Measurements from ENCODE around the gene GJA3. TPM values are rescaled to one million over a fixed set of nuclear protein-coding genes. Genes with fewer than 3 reads are reported as not detected.

The GJA3 gene
- total and polyA plus RNA-seq, 9 of the 15 experiments (the other 6 are each of a cell fraction or from before 2014, with no cell fraction given): 0.03 to 0.13 (median 0.04) TPM; not detected in 4

GRCh38 chr13:20090349-20090748 is 70.5 kb downstream of the GJA3 start:
- Histone ChIP-seq H3K79me2 (ENCODE audit: control insufficient read depth, insufficient read depth, low read length) (no peaks in the 10 kb centered on the region), H3K4me3 (no peak overlapping the region), H2AFZ (ENCODE audit: low read depth, low read length) (no peak overlapping the region), H3K27ac (ENCODE audit: extremely low read depth, low read depth, low read length) (no peak overlapping the region), H3K9me3 (replicated peaks; ENCODE audit: control insufficient read depth, insufficient read depth, low read depth, low read length) (no peaks in the 10 kb centered on the region), H3K4me1 (replicated peaks in 1 of 2; ENCODE audit: control insufficient read depth in 2 of 2, insufficient read depth in 2 of 2, low read length in 2 of 2) (no peaks in the 10 kb centered on the region), H3K27me3 (ENCODE audit: control insufficient read depth in 2 of 2, insufficient read depth in 2 of 2, low read length in 2 of 2) (peaks cover 0 to 7% of the 10 kb centered on the region in 2 experiments), H3K9me1 (ENCODE audit: control insufficient read depth, insufficient read depth, low read length) (no peaks in the 10 kb centered on the region), H3K36me3 (ENCODE audit: control insufficient read depth, insufficient read depth, low read length) (peaks cover 6% of the 10 kb centered on the region; the same call in 2 of the 3 replicates), H4K20me1 (replicated peaks; ENCODE audit: control insufficient read depth, insufficient read depth, low read length) (no peaks in the 10 kb centered on the region), H3K9ac (ENCODE audit: insufficient read depth in 1 of 2, low read depth in 2 of 2, low read length in 2 of 2) (no peak overlapping the region), H3K4me2 (ENCODE audit: insufficient read depth, low read length) (no peak overlapping the region)
- intact Hi-C loops (cut with micrococcal nuclease) (loop anchor here (2.0 kb wide), 1 partner anchor 72 kb away; no protein-coding TSS in a partner anchor), in situ Hi-C loops (cut with MboI) (no loop called here)
- FAIRE-seq: no peak
- CTCF ChIA-PET (ENCODE audit: low intra/inter-chr PET ratio): interaction anchor here (0.6 to 2.4 kb wide), 3 partner anchors 44 to 91 kb away, joined by 3 to 23 read pairs (median 7); no protein-coding TSS in a partner anchor
- no TSS peak for BruUV-seq (replicated peaks)
- POLR2A ChIA-PET: no interaction called here
- DNase-seq (ENCODE audit: extremely low read depth in 1 of 4, low spot score in 3 of 4): no peak
- TF ChIP-seq RAD21 (CRISPR knock-in tag; conservative IDR thresholded peaks at IDR 0.05 in 1 of 2, IDR thresholded peaks at IDR 0.05 in 1 of 2) (peak; percentile 43 to 44; a peak in 3 of 4 replicates), PHB2 (IDR thresholded peaks at IDR 0.05; ENCODE audit: low read depth) (no peak)
- TF ChIP-seq, protein P1, sequence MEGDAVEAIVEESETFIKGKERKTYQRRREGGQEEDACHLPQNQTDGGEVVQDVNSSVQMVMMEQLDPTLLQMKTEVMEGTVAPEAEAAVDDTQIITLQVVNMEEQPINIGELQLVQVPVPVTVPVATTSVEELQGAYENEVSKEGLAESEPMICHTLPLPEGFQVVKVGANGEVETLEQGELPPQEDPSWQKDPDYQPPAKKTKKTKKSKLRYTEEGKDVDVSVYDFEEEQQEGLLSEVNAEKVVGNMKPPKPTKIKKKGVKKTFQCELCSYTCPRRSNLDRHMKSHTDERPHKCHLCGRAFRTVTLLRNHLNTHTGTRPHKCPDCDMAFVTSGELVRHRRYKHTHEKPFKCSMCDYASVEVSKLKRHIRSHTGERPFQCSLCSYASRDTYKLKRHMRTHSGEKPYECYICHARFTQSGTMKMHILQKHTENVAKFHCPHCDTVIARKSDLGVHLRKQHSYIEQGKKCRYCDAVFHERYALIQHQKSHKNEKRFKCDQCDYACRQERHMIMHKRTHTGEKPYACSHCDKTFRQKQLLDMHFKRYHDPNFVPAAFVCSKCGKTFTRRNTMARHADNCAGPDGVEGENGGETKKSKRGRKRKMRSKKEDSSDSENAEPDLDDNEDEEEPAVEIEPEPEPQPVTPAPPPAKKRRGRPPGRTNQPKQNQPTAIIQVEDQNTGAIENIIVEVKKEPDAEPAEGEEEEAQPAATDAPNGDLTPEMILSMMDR (IDR thresholded peaks at IDR 0.05 in 2 of 3, conservative IDR thresholded peaks at IDR 0.05 in 1 of 3; ENCODE audit: insufficient read depth in 2 of 3, low read depth in 1 of 3, low read length in 3 of 3): peak in 1 of 3 experiments; percentile 25; a peak in 2 of 6 replicates
- peak; percentile 68; the same call in 2 of the 3 replicates for ATAC-seq
- 9% methylated on average over 1 of the region's 1 CpG for WGBS (ENCODE audit: insufficient coverage, low coverage, missing lambda C conversion rate)

Other genes starting within 250 kb of the GJA3 start
- gene ZMYM2, start 202.3 kb downstream of the GJA3 start, total RNA-seq (2014; rRNA removed): 15.3 and 16.8 TPM in 2 replicates
- gene ZMYM2, start 202.3 kb downstream of the GJA3 start, total RNA-seq (2014; rRNA removed; fragmentation: Illumina TruSeq; extraction: Trizol): 41.2 and 41.8 TPM in 2 replicates
- 34.2 and 38.2 TPM in 2 replicates for gene ZMYM2, start 202.3 kb downstream of the GJA3 start, total RNA-seq (2015; rRNA removed; fragmentation: Illumina TruSeq; extraction: Trizol)
- 26.0 and 26.8 TPM in 2 replicates for gene ZMYM2, start 202.3 kb downstream of the GJA3 start, total RNA-seq (2021)
- 34.0 and 48.8 TPM in 2 replicates for gene ZMYM2, start 202.3 kb downstream of the GJA3 start, polyA plus RNA-seq (2011; rRNA removed)
- gene ZMYM2, start 202.3 kb downstream of the GJA3 start, polyA plus RNA-seq (2014; fragmentation: Illumina TruSeq; extraction: Trizol): 26.8 and 32.1 TPM in 2 replicates
- gene ZMYM2, start 202.3 kb downstream of the GJA3 start, polyA plus RNA-seq (2014; fragmentation: Nextera tagmentation; extraction: Ambion mirVana): 1 to 10 TPM; 5.0 to 8.8 TPM
- 16.4 and 19.3 TPM in 2 replicates for gene ZMYM2, start 202.3 kb downstream of the GJA3 start, polyA plus RNA-seq (2014; rRNA removed)
- gene GJB2, start 31.9 kb upstream of the GJA3 start, total RNA-seq (2014; rRNA removed): not detected in 2 replicates
- gene GJB2, start 31.9 kb upstream of the GJA3 start, total RNA-seq (2014; rRNA removed; fragmentation: Illumina TruSeq; extraction: Trizol): not detected in 2 replicates
- not detected in 2 replicates for gene GJB2, start 31.9 kb upstream of the GJA3 start, total RNA-seq (2015; rRNA removed; fragmentation: Illumina TruSeq; extraction: Trizol)
- gene GJB2, start 31.9 kb upstream of the GJA3 start, total RNA-seq (2021): 0.07 TPM in 1 of 2 replicates, not detected in the other
- not detected in 2 replicates for gene GJB2, start 31.9 kb upstream of the GJA3 start, polyA plus RNA-seq (2011; rRNA removed)
- gene GJB2, start 31.9 kb upstream of the GJA3 start, polyA plus RNA-seq (2014; fragmentation: Illumina TruSeq; extraction: Trizol): not detected in 2 replicates
- not detected for gene GJB2, start 31.9 kb upstream of the GJA3 start, polyA plus RNA-seq (2014; fragmentation: Nextera tagmentation; extraction: Ambion mirVana)
- not detected in 2 replicates for gene GJB2, start 31.9 kb upstream of the GJA3 start, polyA plus RNA-seq (2014; rRNA removed)
- not detected in 2 replicates for gene GJB6, start 71.3 kb upstream of the GJA3 start, total RNA-seq (2014; rRNA removed)
- not detected in 2 replicates for gene GJB6, start 71.3 kb upstream of the GJA3 start, total RNA-seq (2014; rRNA removed; fragmentation: Illumina TruSeq; extraction: Trizol)
- not detected in 2 replicates for gene GJB6, start 71.3 kb upstream of the GJA3 start, total RNA-seq (2015; rRNA removed; fragmentation: Illumina TruSeq; extraction: Trizol)
- gene GJB6, start 71.3 kb upstream of the GJA3 start, total RNA-seq (2021): not detected in 2 replicates
- not detected in 2 replicates for gene GJB6, start 71.3 kb upstream of the GJA3 start, polyA plus RNA-seq (2011; rRNA removed)
- not detected in 2 replicates for gene GJB6, start 71.3 kb upstream of the GJA3 start, polyA plus RNA-seq (2014; fragmentation: Illumina TruSeq; extraction: Trizol)
- not detected for gene GJB6, start 71.3 kb upstream of the GJA3 start, polyA plus RNA-seq (2014; fragmentation: Nextera tagmentation; extraction: Ambion mirVana)
- not detected in 2 replicates for gene GJB6, start 71.3 kb upstream of the GJA3 start, polyA plus RNA-seq (2014; rRNA removed)